Measurements from ENCODE around the gene SPOCK1. TPM values are rescaled to one million over a fixed set of nuclear protein-coding genes. Genes with fewer than 3 reads are reported as not detected.

The SPOCK1 gene
- total and polyA plus RNA-seq, 2 of the 13 experiments (the other 11 are each of a cell fraction or from before 2014, with no cell fraction given), result 0.18 to 0.29 TPM

GRCh38 chr5:137101544-137101943 lies 397.6 kb downstream of the SPOCK1 start:
- POLR2A ChIA-PET, result no interaction called here
- CTCF ChIA-PET (ENCODE audit: low intra/inter-chr PET ratio, low total read pairs), result no interaction called here
- intact Hi-C loops (cut with micrococcal nuclease; ENCODE audit: unreplicated experiment), result no loop called here

More at GRCh38 chr5:137101544-137101943, 397.6 kb downstream of the SPOCK1 start:
- Histone ChIP-seq H3K36me3 (replicated peaks in 1 of 2; ENCODE audit: control insufficient read depth in 1 of 2, insufficient read depth in 2 of 2, low read length in 2 of 2) (no peaks in the 10 kb centered on the region), H3K4me2 (ENCODE audit: low read depth, low read length) (no peak overlapping the region), H4K20me1 (ENCODE audit: insufficient read depth, low read length) (no peaks in the 10 kb centered on the region), H3K27ac (ENCODE audit: extremely low read length, insufficient read depth, low read length) (no peak overlapping the region), H3K27me3 (ENCODE audit: control insufficient read depth in 1 of 2, insufficient read depth in 2 of 2, low read length in 2 of 2) (no peaks in the 10 kb centered on the region; a peak in 2 of 5 replicates), H2AFZ (ENCODE audit: low read length) (no peak overlapping the region), H3K9ac (ENCODE audit: insufficient read depth, low read depth, low read length) (no peak overlapping the region), H3K4me3 (replicated peaks in 1 of 3; ENCODE audit: insufficient read depth in 1 of 3, low read depth in 2 of 3, low read length in 3 of 3) (no peak overlapping the region), H3K79me2 (ENCODE audit: insufficient read depth, low read length) (no peaks in the 10 kb centered on the region), H3K4me1 (ENCODE audit: insufficient read depth, low read length) (no peaks in the 10 kb centered on the region), H3K9me3 (ENCODE audit: low read length) (no peaks in the 10 kb centered on the region)
- DNase-seq (ENCODE audit: low spot score) (no peak), ATAC-seq (no peak), FAIRE-seq (no peak)
- no TSS peak for BruUV-seq (replicated peaks)
- 2% methylated on average over 2 of the region's 2 CpGs for WGBS (ENCODE audit: low lambda C conversion rate)
- TF ChIP-seq BRCA1 (CRISPR knock-in tag; IDR thresholded peaks at IDR 0.05), result no peak
- TF ChIP-seq ZNF672 (CRISPR knock-in tag; IDR thresholded peaks at IDR 0.05), result no peak
- no peak for TF ChIP-seq ZC3H13 (CRISPR knock-in tag; IDR thresholded peaks at IDR 0.05)
- no peak for TF ChIP-seq CAMTA2 (CRISPR knock-in tag; IDR thresholded peaks at IDR 0.05; ENCODE audit: borderline replicate concordance)
- no peak for TF ChIP-seq ZBTB25 (CRISPR knock-in tag; IDR thresholded peaks at IDR 0.05)
- TF ChIP-seq NR2F6 (IDR thresholded peaks at IDR 0.05), result no peak
- TF ChIP-seq NR2F6 (CRISPR knock-in tag; IDR thresholded peaks at IDR 0.05), result no peak
- no peak for TF ChIP-seq UBTF (CRISPR knock-in tag; IDR thresholded peaks at IDR 0.05)
- no peak for TF ChIP-seq YEATS2 (CRISPR knock-in tag; IDR thresholded peaks at IDR 0.05; ENCODE audit: borderline replicate concordance)
- no peak for TF ChIP-seq JUNB (CRISPR knock-in tag; IDR thresholded peaks at IDR 0.05; ENCODE audit: borderline replicate concordance)
- TF ChIP-seq HMGXB3 (CRISPR knock-in tag; IDR thresholded peaks at IDR 0.05; ENCODE audit: borderline replicate concordance), result no peak
- no peak for TF ChIP-seq ZNF776 (CRISPR knock-in tag; IDR thresholded peaks at IDR 0.05)
- no peak for TF ChIP-seq BCLAF1 (IDR thresholded peaks at IDR 0.05)
- in situ Hi-C loops (cut with HindIII; ENCODE audit: extremely low pct_ligation_motif_present, low pct_unique_long_range_greater_than_20kb), result no loop called here
